Lower leg skin (tissue), 3 donors: Measurements from ENCODE around the gene PDE4DIP.
"Not testable (repeated sequence)": the region's sequence is repeated elsewhere in the genome, so short reads cannot be mapped to it uniquely, and the experiment has no call there.

ENCODE experiments used
- POLR2A ChIP-seq, 2 donors: fragments of 450-650 bp; IDR thresholded peaks; one replicate each; pipeline ENCODE4 v1.6.1; 2016 to 2017; ENCODE audit warnings: antibody characterized with exemption in 2 of 2, mild to moderate bottlenecking in 1 of 2, moderate library complexity in 1 of 2
- TF ChIP-seq, protein P1 (sequence below), 3 donors: fragments of 450-650 bp; IDR thresholded peaks; one replicate each; pipeline ENCODE4 v1.5.1; 2016; ENCODE audit warnings: antibody characterized with exemption in 3 of 3, mild to moderate bottlenecking in 3 of 3, moderate library complexity in 2 of 3

DNA sequence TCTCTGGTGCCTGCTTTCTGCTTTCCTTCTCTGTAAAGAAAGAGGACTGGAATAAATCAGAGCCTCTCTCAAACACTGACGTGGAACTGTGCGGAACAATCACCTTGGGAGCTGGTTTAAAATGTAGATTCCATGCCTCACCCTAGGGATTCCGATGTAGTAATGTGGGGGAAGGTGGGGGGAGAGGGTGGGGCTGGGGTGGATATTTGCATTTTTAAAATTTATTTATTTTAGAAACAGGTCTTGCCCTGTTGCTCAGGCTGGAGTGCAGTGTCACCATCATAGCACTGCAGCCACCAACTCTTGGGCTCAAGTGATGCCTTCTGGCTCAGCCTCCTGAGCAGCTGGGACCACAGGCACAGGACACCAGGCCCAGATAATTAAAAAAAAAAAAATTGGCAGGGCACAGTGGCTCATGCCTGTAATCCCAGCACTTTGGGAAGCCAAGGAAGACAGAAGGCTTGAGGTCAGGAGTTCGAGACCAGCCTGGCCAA is 45.9 kb downstream of the PDE4DIP start:
- TF ChIP-seq, protein P1, sequence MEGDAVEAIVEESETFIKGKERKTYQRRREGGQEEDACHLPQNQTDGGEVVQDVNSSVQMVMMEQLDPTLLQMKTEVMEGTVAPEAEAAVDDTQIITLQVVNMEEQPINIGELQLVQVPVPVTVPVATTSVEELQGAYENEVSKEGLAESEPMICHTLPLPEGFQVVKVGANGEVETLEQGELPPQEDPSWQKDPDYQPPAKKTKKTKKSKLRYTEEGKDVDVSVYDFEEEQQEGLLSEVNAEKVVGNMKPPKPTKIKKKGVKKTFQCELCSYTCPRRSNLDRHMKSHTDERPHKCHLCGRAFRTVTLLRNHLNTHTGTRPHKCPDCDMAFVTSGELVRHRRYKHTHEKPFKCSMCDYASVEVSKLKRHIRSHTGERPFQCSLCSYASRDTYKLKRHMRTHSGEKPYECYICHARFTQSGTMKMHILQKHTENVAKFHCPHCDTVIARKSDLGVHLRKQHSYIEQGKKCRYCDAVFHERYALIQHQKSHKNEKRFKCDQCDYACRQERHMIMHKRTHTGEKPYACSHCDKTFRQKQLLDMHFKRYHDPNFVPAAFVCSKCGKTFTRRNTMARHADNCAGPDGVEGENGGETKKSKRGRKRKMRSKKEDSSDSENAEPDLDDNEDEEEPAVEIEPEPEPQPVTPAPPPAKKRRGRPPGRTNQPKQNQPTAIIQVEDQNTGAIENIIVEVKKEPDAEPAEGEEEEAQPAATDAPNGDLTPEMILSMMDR (IDR thresholded peaks at IDR 0.05), result not testable (repeated sequence)
- TF ChIP-seq POLR2A (IDR thresholded peaks at IDR 0.05), result not testable (repeated sequence)
